Measurements from ENCODE around the gene PPP2R2D.

The PPP2R2D gene

GRCh38 chr10:131920693-131921092, 19.9 kb downstream of the PPP2R2D start:
- Histone ChIP-seq H3K79me1 (ENCODE audit: low read depth, low read length) (peaks cover 4% of the 10 kb centered on the region), H3K23ac (ENCODE audit: low read depth, low read length, poor library complexity) (no peak overlapping the region), H3K4me3 (ENCODE audit: low read length in 2 of 2) (no peak overlapping the region), H3K14ac (ENCODE audit: low read length) (no peak overlapping the region), H3K9me3 (replicated peaks in 1 of 2; ENCODE audit: control insufficient read depth in 2 of 2, insufficient read depth in 1 of 2, low read depth in 1 of 2, low read length in 2 of 2) (peaks cover under 1 to 15% of the 10 kb centered on the region in 2 donors), H3K27me3 (ENCODE audit: control insufficient read depth in 3 of 3, insufficient read depth in 3 of 3, low read depth in 1 of 3, low read length in 3 of 3) (no peaks in the 10 kb centered on the region), H2AK5ac (ENCODE audit: low read depth, low read length) (no peak overlapping the region), H3K36me3 (replicated peaks in 1 of 2; ENCODE audit: control insufficient read depth in 2 of 2, insufficient read depth in 2 of 2, low read length in 2 of 2) (peaks cover 0 to under 1% of the 10 kb centered on the region in 2 donors), H3K4ac (ENCODE audit: low read length) (no peak overlapping the region), H4K8ac (ENCODE audit: low read depth, low read length) (no peak overlapping the region), H3K18ac (ENCODE audit: low read length) (no peak overlapping the region), H3K4me2 (ENCODE audit: insufficient read depth, low read length, poor library complexity, severe bottlenecking) (no peak overlapping the region), H2AFZ (ENCODE audit: low read length) (no peak overlapping the region), H3K4me1 (ENCODE audit: control insufficient read depth in 2 of 2, insufficient read depth in 1 of 2, low read depth in 1 of 2, low read length in 2 of 2) (peaks cover 7 to 8% of the 10 kb centered on the region in 2 donors), H2BK120ac (ENCODE audit: low read depth, low read length) (no peak overlapping the region), H2BK5ac (ENCODE audit: low read length) (no peak overlapping the region), H2BK15ac (ENCODE audit: low read length) (no peak overlapping the region), H4K91ac (ENCODE audit: low read depth, low read length, poor library complexity) (no peak overlapping the region), H2BK12ac (ENCODE audit: low read length) (no peak overlapping the region), H3K9ac (ENCODE audit: low read depth, low read length, poor library complexity) (no peak overlapping the region), H3K27ac (replicated peaks; ENCODE audit: low read length) (no peak overlapping the region)
- DNase-seq (ENCODE audit: low spot score), result no peak
- WGBS, 2 donors (ENCODE audit: extremely low coverage in 2 of 2, insufficient read length in 2 of 2, insufficient replicate concordance in 1 of 2), result no CpG with 5 or more reads among the region's 5 CpGs

GRCh38 chr10:131921184-131921583, 20.4 kb downstream of the PPP2R2D start:
- DNase-seq (ENCODE audit: low spot score), result no peak
- H2BK120ac ChIP-seq (ENCODE audit: low read depth, low read length), result no peak overlapping the region
- H3K4ac ChIP-seq (ENCODE audit: low read length), result no peak overlapping the region
- no peak overlapping the region for H4K8ac ChIP-seq (ENCODE audit: low read depth, low read length)
- no peak overlapping the region for H3K14ac ChIP-seq (ENCODE audit: low read length)
- no CpG with 5 or more reads among the region's 8 CpGs for WGBS, 2 donors (ENCODE audit: extremely low coverage in 2 of 2, insufficient read length in 2 of 2, insufficient replicate concordance in 1 of 2)
- H4K91ac ChIP-seq (ENCODE audit: low read depth, low read length, poor library complexity), result no peak overlapping the region
- H2BK15ac ChIP-seq (ENCODE audit: low read length), result no peak overlapping the region
- H3K9me3 ChIP-seq (replicated peaks in 1 of 2; ENCODE audit: control insufficient read depth in 2 of 2, insufficient read depth in 1 of 2, low read depth in 1 of 2, low read length in 2 of 2), result peaks cover 3 to 17% of the 10 kb centered on the region in 2 donors
- no peak overlapping the region for H2BK12ac ChIP-seq (ENCODE audit: low read length)
- peaks cover 4% of the 10 kb centered on the region for H3K79me1 ChIP-seq (ENCODE audit: low read depth, low read length)
- no peak overlapping the region for H3K23ac ChIP-seq (ENCODE audit: low read depth, low read length, poor library complexity)
- H3K27me3 ChIP-seq (ENCODE audit: control insufficient read depth in 3 of 3, insufficient read depth in 3 of 3, low read depth in 1 of 3, low read length in 3 of 3), result no peaks in the 10 kb centered on the region
- peaks cover 0 to 3% of the 10 kb centered on the region in 2 donors for H3K36me3 ChIP-seq (replicated peaks in 1 of 2; ENCODE audit: control insufficient read depth in 2 of 2, insufficient read depth in 2 of 2, low read length in 2 of 2)
- no peak overlapping the region for H3K9ac ChIP-seq (ENCODE audit: low read depth, low read length, poor library complexity)
- no peak overlapping the region for H2AK5ac ChIP-seq (ENCODE audit: low read depth, low read length)
- H2BK5ac ChIP-seq (ENCODE audit: low read length), result no peak overlapping the region
- no peak overlapping the region for H3K4me2 ChIP-seq (ENCODE audit: insufficient read depth, low read length, poor library complexity, severe bottlenecking)
- no peak overlapping the region for H3K4me3 ChIP-seq (ENCODE audit: low read length in 2 of 2)
- H3K4me1 ChIP-seq (ENCODE audit: control insufficient read depth in 2 of 2, insufficient read depth in 1 of 2, low read depth in 1 of 2, low read length in 2 of 2), result peaks cover 7 to 8% of the 10 kb centered on the region in 2 donors
- H3K18ac ChIP-seq (ENCODE audit: low read length), result no peak overlapping the region
- no peak overlapping the region for H3K27ac ChIP-seq (replicated peaks; ENCODE audit: low read length)
- H2AFZ ChIP-seq (ENCODE audit: low read length), result no peak overlapping the region

GRCh38 chr10:131923038-131923756, 22.4 kb downstream of the PPP2R2D start:
- no peak overlapping the region for H3K9ac ChIP-seq (ENCODE audit: low read depth, low read length, poor library complexity)
- no peak overlapping the region for H3K27ac ChIP-seq (replicated peaks; ENCODE audit: low read length)
- no peak overlapping the region for H3K4me3 ChIP-seq (ENCODE audit: low read length in 2 of 2)
- no peak overlapping the region for H2BK5ac ChIP-seq (ENCODE audit: low read length)
- H3K4ac ChIP-seq (ENCODE audit: low read length), result no peak overlapping the region
- H3K23ac ChIP-seq (ENCODE audit: low read depth, low read length, poor library complexity), result no peak overlapping the region
- no peak overlapping the region for H3K4me2 ChIP-seq (ENCODE audit: insufficient read depth, low read length, poor library complexity, severe bottlenecking)
- H2AFZ ChIP-seq (ENCODE audit: low read length), result no peak overlapping the region
- H2AK5ac ChIP-seq (ENCODE audit: low read depth, low read length), result no peak overlapping the region
- peaks cover 5 to 20% of the 10 kb centered on the region in 2 donors for H3K9me3 ChIP-seq (replicated peaks in 1 of 2; ENCODE audit: control insufficient read depth in 2 of 2, insufficient read depth in 1 of 2, low read depth in 1 of 2, low read length in 2 of 2)
- WGBS, 2 donors (ENCODE audit: extremely low coverage in 2 of 2, insufficient read length in 2 of 2, insufficient replicate concordance in 1 of 2), result no CpG with 5 or more reads among the region's 11 CpGs
- no peak overlapping the region for H2BK15ac ChIP-seq (ENCODE audit: low read length)
- H3K18ac ChIP-seq (ENCODE audit: low read length), result peak overlapping the region; percentile 23
- H4K91ac ChIP-seq (ENCODE audit: low read depth, low read length, poor library complexity), result no peak overlapping the region
- H3K14ac ChIP-seq (ENCODE audit: low read length), result no peak overlapping the region
- no peak for DNase-seq (ENCODE audit: low spot score)
- H3K79me1 ChIP-seq (ENCODE audit: low read depth, low read length), result peaks cover 8% of the 10 kb centered on the region
- H3K27me3 ChIP-seq (ENCODE audit: control insufficient read depth in 3 of 3, insufficient read depth in 3 of 3, low read depth in 1 of 3, low read length in 3 of 3), result no peaks in the 10 kb centered on the region
- H4K8ac ChIP-seq (ENCODE audit: low read depth, low read length), result no peak overlapping the region
- H2BK12ac ChIP-seq (ENCODE audit: low read length), result no peak overlapping the region
- H2BK120ac ChIP-seq (ENCODE audit: low read depth, low read length), result no peak overlapping the region
- peaks cover 7 to 10% of the 10 kb centered on the region in 2 donors for H3K4me1 ChIP-seq (ENCODE audit: control insufficient read depth in 2 of 2, insufficient read depth in 1 of 2, low read depth in 1 of 2, low read length in 2 of 2)
- peaks cover 0 to 3% of the 10 kb centered on the region in 2 donors for H3K36me3 ChIP-seq (replicated peaks in 1 of 2; ENCODE audit: control insufficient read depth in 2 of 2, insufficient read depth in 2 of 2, low read length in 2 of 2)

DNA sequence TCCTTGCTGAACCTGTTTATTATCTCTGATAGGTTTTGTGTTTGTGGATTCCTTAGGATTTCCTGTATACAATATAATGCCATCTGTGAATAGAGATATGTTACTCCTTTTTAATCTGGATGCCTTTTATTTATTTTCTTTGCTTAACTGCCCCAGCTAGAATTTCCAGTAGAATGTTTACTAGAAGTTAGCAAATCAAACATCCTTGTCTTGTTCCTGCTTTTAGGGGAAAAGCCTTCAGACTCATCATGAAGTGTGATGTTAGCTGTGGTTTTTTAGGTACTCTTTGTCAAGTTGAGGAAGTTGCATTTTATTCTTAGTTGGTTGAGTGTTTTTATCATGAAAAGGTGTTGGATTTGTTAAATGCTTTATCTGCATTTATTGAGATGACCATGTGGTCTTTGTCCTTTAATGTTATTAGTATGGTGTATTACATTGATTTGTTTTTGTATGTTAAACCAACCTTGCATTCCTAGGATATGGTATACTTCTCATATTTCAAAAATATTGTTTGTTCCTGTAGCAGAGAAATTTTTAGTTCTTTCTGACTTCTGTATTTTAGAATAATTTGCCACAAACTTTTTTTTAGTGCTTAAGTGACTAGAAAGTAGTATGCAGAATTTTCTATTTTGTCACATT, 24.3 kb downstream of the PPP2R2D start:
- no peak for DNase-seq (ENCODE audit: low spot score)
- Histone ChIP-seq H2BK120ac (ENCODE audit: low read depth, low read length) (no peak overlapping the region), H2BK12ac (ENCODE audit: low read length) (no peak overlapping the region), H3K4me3 (ENCODE audit: low read length in 2 of 2) (no peak overlapping the region), H2AFZ (ENCODE audit: low read length) (no peak overlapping the region), H2BK15ac (ENCODE audit: low read length) (no peak overlapping the region), H3K79me1 (ENCODE audit: low read depth, low read length) (peaks cover 10% of the 10 kb centered on the region), H3K27me3 (ENCODE audit: control insufficient read depth in 3 of 3, insufficient read depth in 3 of 3, low read depth in 1 of 3, low read length in 3 of 3) (no peaks in the 10 kb centered on the region), H3K14ac (ENCODE audit: low read length) (no peak overlapping the region), H3K18ac (ENCODE audit: low read length) (no peak overlapping the region), H3K36me3 (replicated peaks in 1 of 2; ENCODE audit: control insufficient read depth in 2 of 2, insufficient read depth in 2 of 2, low read length in 2 of 2) (peaks cover 3% of the 10 kb centered on the region in 2 donors), H2BK5ac (ENCODE audit: low read length) (no peak overlapping the region), H3K9me3 (replicated peaks in 1 of 2; ENCODE audit: control insufficient read depth in 2 of 2, insufficient read depth in 1 of 2, low read depth in 1 of 2, low read length in 2 of 2) (peaks cover 5 to 26% of the 10 kb centered on the region in 2 donors), H3K23ac (ENCODE audit: low read depth, low read length, poor library complexity) (no peak overlapping the region), H4K8ac (ENCODE audit: low read depth, low read length) (no peak overlapping the region), H3K4ac (ENCODE audit: low read length) (no peak overlapping the region), H3K27ac (replicated peaks; ENCODE audit: low read length) (no peak overlapping the region), H3K9ac (ENCODE audit: low read depth, low read length, poor library complexity) (no peak overlapping the region), H3K4me1 (ENCODE audit: control insufficient read depth in 2 of 2, insufficient read depth in 1 of 2, low read depth in 1 of 2, low read length in 2 of 2) (peaks cover 11 to 19% of the 10 kb centered on the region in 2 donors), H3K4me2 (ENCODE audit: insufficient read depth, low read length, poor library complexity, severe bottlenecking) (no peak overlapping the region), H2AK5ac (ENCODE audit: low read depth, low read length) (no peak overlapping the region), H4K91ac (ENCODE audit: low read depth, low read length, poor library complexity) (no peak overlapping the region)

Data from neuronal stem cell (in vitro differentiated cells).